ENCODE data around the gene RP9.

The RP9 gene

DNA sequence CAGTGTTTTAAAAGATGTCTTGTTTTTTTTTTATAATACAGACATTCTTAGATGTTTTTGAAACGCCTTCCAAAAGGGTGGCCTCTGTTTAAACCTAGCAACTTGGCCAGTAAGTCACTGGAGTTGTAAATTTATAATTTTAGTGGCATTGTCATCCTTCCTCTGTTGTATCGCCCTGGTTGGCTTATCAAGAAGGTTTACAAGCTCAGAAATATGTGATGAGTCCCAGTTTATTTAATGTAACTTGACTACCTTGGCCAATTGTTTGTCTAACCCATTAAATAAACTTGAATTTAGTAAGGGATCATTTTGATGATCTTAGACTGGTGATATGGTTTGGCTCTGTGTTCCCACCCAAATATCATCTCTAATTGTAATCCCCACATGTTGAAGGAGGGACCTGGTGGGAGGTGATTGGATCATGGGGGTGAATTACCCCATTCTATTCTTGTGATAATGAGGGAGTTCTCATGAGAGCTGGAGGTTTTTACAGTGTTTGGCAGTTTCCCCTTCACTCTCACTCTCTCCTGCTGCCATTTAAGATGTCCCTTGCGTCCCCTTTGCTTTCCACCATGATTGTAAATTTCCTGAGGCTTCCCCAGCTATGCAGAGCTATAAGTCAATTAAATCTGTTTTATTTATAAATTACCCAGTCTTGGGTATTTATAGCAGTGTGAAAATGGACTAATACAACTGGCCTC is 33.2 kb downstream of the RP9 start:
- no peaks in the 10 kb centered on the region for H3K79me2 ChIP-seq (ENCODE audit: insufficient read depth, low read length)
- H3K4me3 ChIP-seq (ENCODE audit: low read depth in 1 of 2, low read length in 2 of 2) = no peak overlapping the region
- no peak overlapping the region for H2AFZ ChIP-seq (ENCODE audit: low read depth, low read length)
- H3K4me2 ChIP-seq (ENCODE audit: insufficient read depth, low read length) = no peak overlapping the region
- no peak overlapping the region for H3K9ac ChIP-seq (ENCODE audit: low read depth, low read length)
- H3K4me1 ChIP-seq (ENCODE audit: insufficient read depth, low read length) = no peaks in the 10 kb centered on the region
- no peak overlapping the region for H3K27ac ChIP-seq (ENCODE audit: low read length)
- ATAC-seq (ENCODE audit: insufficient read depth, low read depth) (no peak), DNase-seq (no peak)
- peaks cover 5% of the 10 kb centered on the region for H3K27me3 ChIP-seq (ENCODE audit: insufficient read depth, low read length, poor library complexity)
- no peaks in the 10 kb centered on the region for H3K36me3 ChIP-seq (ENCODE audit: insufficient read depth, low read length)
- peaks cover 3% of the 10 kb centered on the region for H3K9me3 ChIP-seq (ENCODE audit: insufficient read depth, low read length, severe bottlenecking)
- no peak for TF ChIP-seq EZH2 (IDR thresholded peaks at IDR 0.05; ENCODE audit: borderline replicate concordance, low read depth, low read length, severe bottlenecking)
- TF ChIP-seq, protein P1, sequence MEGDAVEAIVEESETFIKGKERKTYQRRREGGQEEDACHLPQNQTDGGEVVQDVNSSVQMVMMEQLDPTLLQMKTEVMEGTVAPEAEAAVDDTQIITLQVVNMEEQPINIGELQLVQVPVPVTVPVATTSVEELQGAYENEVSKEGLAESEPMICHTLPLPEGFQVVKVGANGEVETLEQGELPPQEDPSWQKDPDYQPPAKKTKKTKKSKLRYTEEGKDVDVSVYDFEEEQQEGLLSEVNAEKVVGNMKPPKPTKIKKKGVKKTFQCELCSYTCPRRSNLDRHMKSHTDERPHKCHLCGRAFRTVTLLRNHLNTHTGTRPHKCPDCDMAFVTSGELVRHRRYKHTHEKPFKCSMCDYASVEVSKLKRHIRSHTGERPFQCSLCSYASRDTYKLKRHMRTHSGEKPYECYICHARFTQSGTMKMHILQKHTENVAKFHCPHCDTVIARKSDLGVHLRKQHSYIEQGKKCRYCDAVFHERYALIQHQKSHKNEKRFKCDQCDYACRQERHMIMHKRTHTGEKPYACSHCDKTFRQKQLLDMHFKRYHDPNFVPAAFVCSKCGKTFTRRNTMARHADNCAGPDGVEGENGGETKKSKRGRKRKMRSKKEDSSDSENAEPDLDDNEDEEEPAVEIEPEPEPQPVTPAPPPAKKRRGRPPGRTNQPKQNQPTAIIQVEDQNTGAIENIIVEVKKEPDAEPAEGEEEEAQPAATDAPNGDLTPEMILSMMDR (IDR thresholded peaks at IDR 0.05; ENCODE audit: borderline replicate concordance, extremely low read depth, low read length, poor library complexity, severe bottlenecking) = no peak
- no peaks in the 10 kb centered on the region for H4K20me1 ChIP-seq (ENCODE audit: insufficient read depth, low read length)

DNA sequence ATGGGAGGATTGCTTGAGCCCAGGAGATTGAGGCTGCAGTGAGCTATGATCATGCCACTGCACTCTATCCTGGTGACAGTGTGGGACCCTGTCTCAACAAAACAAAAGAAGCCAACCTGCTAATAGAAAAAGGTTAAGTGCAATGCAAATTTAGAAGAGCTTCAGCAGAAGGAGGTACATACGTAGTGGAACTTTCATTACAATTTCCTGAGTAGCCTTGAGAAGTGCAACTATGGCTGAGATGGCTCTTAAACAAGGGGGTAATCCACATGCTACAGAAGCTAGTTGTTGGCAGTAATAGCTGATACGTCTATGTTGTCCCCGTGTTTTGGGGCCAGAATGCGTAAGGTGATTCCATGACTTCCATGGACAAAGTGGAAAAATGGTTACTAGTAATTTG is 36.0 kb downstream of the RP9 start:
- ATAC-seq (ENCODE audit: insufficient read depth, low read depth) = no peak
- no peaks in the 10 kb centered on the region for H3K79me2 ChIP-seq (ENCODE audit: insufficient read depth, low read length)
- DNase-seq = no peak

DNA sequence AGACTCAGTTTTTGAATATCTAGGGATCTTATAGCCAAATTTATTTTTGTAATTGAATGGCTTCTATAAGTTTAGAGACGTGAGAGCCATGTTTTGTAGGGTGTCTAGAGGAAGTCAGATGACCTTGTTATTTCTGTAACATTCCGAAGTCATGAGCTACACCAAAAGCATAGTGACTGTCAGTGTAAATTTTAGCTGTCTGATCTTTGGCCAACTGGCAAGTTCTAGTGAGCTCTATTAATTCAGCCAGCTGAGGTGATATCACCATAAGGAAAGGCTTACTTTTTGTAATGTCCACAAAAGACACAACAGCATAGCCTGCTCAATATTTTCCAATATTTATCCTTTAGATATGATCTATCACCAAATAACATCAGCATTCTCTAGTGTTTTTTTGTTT is 36.7 kb downstream of the RP9 start:
- Histone ChIP-seq H3K79me2 (ENCODE audit: insufficient read depth, low read length) (no peaks in the 10 kb centered on the region), H3K9me3 (ENCODE audit: insufficient read depth, low read length, severe bottlenecking) (peaks cover 14% of the 10 kb centered on the region), H4K20me1 (ENCODE audit: insufficient read depth, low read length) (no peaks in the 10 kb centered on the region), H2AFZ (ENCODE audit: low read depth, low read length) (no peak overlapping the region), H3K4me2 (ENCODE audit: insufficient read depth, low read length) (no peak overlapping the region), H3K36me3 (ENCODE audit: insufficient read depth, low read length) (no peaks in the 10 kb centered on the region), H3K4me3 (ENCODE audit: low read depth in 1 of 2, low read length in 2 of 2) (no peak overlapping the region), H3K9ac (ENCODE audit: low read depth, low read length) (no peak overlapping the region), H3K4me1 (ENCODE audit: insufficient read depth, low read length) (no peaks in the 10 kb centered on the region), H3K27me3 (ENCODE audit: insufficient read depth, low read length, poor library complexity) (peaks cover 5% of the 10 kb centered on the region), H3K27ac (ENCODE audit: low read length) (no peak overlapping the region)
- DNase-seq = no peak
- TF ChIP-seq EZH2 (IDR thresholded peaks at IDR 0.05; ENCODE audit: borderline replicate concordance, low read depth, low read length, severe bottlenecking) = no peak
- TF ChIP-seq, protein P1 (IDR thresholded peaks at IDR 0.05; ENCODE audit: borderline replicate concordance, extremely low read depth, low read length, poor library complexity, severe bottlenecking) = no peak
- no peak for ATAC-seq (ENCODE audit: insufficient read depth, low read depth)

More for the DNA sequence above, 36.0 kb downstream of the RP9 start:
- H3K9me3 ChIP-seq (ENCODE audit: insufficient read depth, low read length, severe bottlenecking) = peaks cover 14% of the 10 kb centered on the region
- no peaks in the 10 kb centered on the region for H3K4me1 ChIP-seq (ENCODE audit: insufficient read depth, low read length)
- TF ChIP-seq, protein P1 (IDR thresholded peaks at IDR 0.05; ENCODE audit: borderline replicate concordance, extremely low read depth, low read length, poor library complexity, severe bottlenecking) = no peak
- no peak for TF ChIP-seq EZH2 (IDR thresholded peaks at IDR 0.05; ENCODE audit: borderline replicate concordance, low read depth, low read length, severe bottlenecking)
- no peaks in the 10 kb centered on the region for H4K20me1 ChIP-seq (ENCODE audit: insufficient read depth, low read length)
- no peak overlapping the region for H3K27ac ChIP-seq (ENCODE audit: low read length)
- peaks cover 5% of the 10 kb centered on the region for H3K27me3 ChIP-seq (ENCODE audit: insufficient read depth, low read length, poor library complexity)
- no peak overlapping the region for H3K4me3 ChIP-seq (ENCODE audit: low read depth in 1 of 2, low read length in 2 of 2)
- no peak overlapping the region for H3K4me2 ChIP-seq (ENCODE audit: insufficient read depth, low read length)
- H3K9ac ChIP-seq (ENCODE audit: low read depth, low read length) = no peak overlapping the region
- no peak overlapping the region for H2AFZ ChIP-seq (ENCODE audit: low read depth, low read length)
- no peaks in the 10 kb centered on the region for H3K36me3 ChIP-seq (ENCODE audit: insufficient read depth, low read length)
